Central memory CD8-positive, alpha-beta T cell (primary cell): ENCODE data around the gene ITGA8.
"Not testable (repeated sequence)": the region's sequence is repeated elsewhere in the genome, so short reads cannot be mapped to it uniquely, and the experiment has no call there.

ENCODE experiments used
- ATAC-seq: fragments of 150-1000 bp; cut with Tn5 transposase; replicated peaks from 2 replicates; pipeline ENCODE4 v1.10.0; 2022; ENCODE audit warnings: mild to moderate bottlenecking, moderate FRiP score, moderate number of reproducible peaks; ENCODE audit not compliant: poor library complexity, severe bottlenecking; ENCODE audit errors: extremely low read depth
- DNase-seq, 2 donors: peaks; one replicate each; pipeline ENCODE4 v3.0.0; 2021; ENCODE audit warnings: low spot score in 2 of 2
- H3K27ac Mint-ChIP-seq: one replicate; pipeline ENCODE4 v1.8.0; 2022; ENCODE audit warnings: low read depth, mild to moderate bottlenecking, moderate library complexity, mixed read lengths
- H3K27me3 Mint-ChIP-seq: one replicate; pipeline ENCODE4 v1.8.0; 2022; ENCODE audit warnings: mixed read lengths
- H3K36me3 Mint-ChIP-seq: one replicate; pipeline ENCODE4 v1.8.0; 2022; ENCODE audit warnings: mild to moderate bottlenecking, moderate library complexity, mixed read lengths; ENCODE audit not compliant: insufficient read depth
- H3K4me1 Mint-ChIP-seq: one replicate; pipeline ENCODE4 v1.8.0; 2022; ENCODE audit warnings: mixed read lengths
- H3K4me3 Mint-ChIP-seq: one replicate; pipeline ENCODE4 v1.8.0; 2022; ENCODE audit warnings: mild to moderate bottlenecking, moderate library complexity, mixed read lengths
- H3K9me3 Mint-ChIP-seq: one replicate; pipeline ENCODE4 v1.8.0; 2022; ENCODE audit warnings: mixed read lengths

ITGA8 gene

GRCh38 chr10:15652757-15653156 lies 67.0 kb downstream of the ITGA8 start:
- DNase-seq (no peak), ATAC-seq (no peak)
- no peaks in the 10 kb centered on the region for H3K27me3 Mint-ChIP-seq
- no peaks in the 10 kb centered on the region for H3K9me3 Mint-ChIP-seq
- H3K27ac Mint-ChIP-seq, result no peak overlapping the region
- no peak overlapping the region for H3K4me3 Mint-ChIP-seq
- no peaks in the 10 kb centered on the region for H3K36me3 Mint-ChIP-seq
- H3K4me1 Mint-ChIP-seq, result no peaks in the 10 kb centered on the region

GRCh38 chr10:15652117-15652516 lies 67.6 kb downstream of the ITGA8 start:
- Mint-ChIP-seq H3K9me3 (no peaks in the 10 kb centered on the region), H3K27ac (no peak overlapping the region), H3K27me3 (no peaks in the 10 kb centered on the region), H3K36me3 (no peaks in the 10 kb centered on the region), H3K4me1 (no peaks in the 10 kb centered on the region), H3K4me3 (no peak overlapping the region)
- DNase-seq, result no peak
- ATAC-seq, result no peak

- H3K4me1 Mint-ChIP-seq, result no peaks in the 10 kb centered on the region
- no peak for ATAC-seq
- H3K4me3 Mint-ChIP-seq, result no peak overlapping the region
Observed at GRCh38 chr10:15651175-15651574, 68.5 kb downstream of the ITGA8 start.

GRCh38 chr10:15642095-15642494 lies 77.6 kb downstream of the ITGA8 start:
- Mint-ChIP-seq H3K4me1 (no peaks in the 10 kb centered on the region), H3K4me3 (no peak overlapping the region), H3K27me3 (peaks cover 9% of the 10 kb centered on the region), H3K27ac (no peak overlapping the region), H3K36me3 (no peaks in the 10 kb centered on the region), H3K9me3 (no peaks in the 10 kb centered on the region)
- ATAC-seq (no peak), DNase-seq (no peak)

More at GRCh38 chr10:15651175-15651574, 68.5 kb downstream of the ITGA8 start:
- no peaks in the 10 kb centered on the region for H3K9me3 Mint-ChIP-seq
- H3K36me3 Mint-ChIP-seq, result no peaks in the 10 kb centered on the region
- DNase-seq, result no peak
- no peaks in the 10 kb centered on the region for H3K27me3 Mint-ChIP-seq
- no peak overlapping the region for H3K27ac Mint-ChIP-seq

GRCh38 chr10:15640536-15641085 lies 79.1 kb downstream of the ITGA8 start:
- no peak overlapping the region for H3K4me3 Mint-ChIP-seq
- H3K36me3 Mint-ChIP-seq, result no peaks in the 10 kb centered on the region
- H3K9me3 Mint-ChIP-seq, result no peaks in the 10 kb centered on the region
- no peaks in the 10 kb centered on the region for H3K4me1 Mint-ChIP-seq
- DNase-seq, result no peak
- peaks cover 9% of the 10 kb centered on the region for H3K27me3 Mint-ChIP-seq
- no peak for ATAC-seq
- no peak overlapping the region for H3K27ac Mint-ChIP-seq

GRCh38 chr10:15636446-15636845 lies 83.3 kb downstream of the ITGA8 start:
- Mint-ChIP-seq H3K9me3 (no peaks in the 10 kb centered on the region), H3K36me3 (no peaks in the 10 kb centered on the region), H3K4me3 (no peak overlapping the region), H3K4me1 (no peaks in the 10 kb centered on the region), H3K27ac (no peak overlapping the region), H3K27me3 (peaks cover 9% of the 10 kb centered on the region)
- no peak for ATAC-seq
- no peak for DNase-seq

GRCh38 chr10:15632456-15633091 lies 87.1 kb downstream of the ITGA8 start:
- peaks cover 13% of the 10 kb centered on the region for H3K27me3 Mint-ChIP-seq
- H3K36me3 Mint-ChIP-seq, result no peaks in the 10 kb centered on the region
- ATAC-seq (no peak), DNase-seq (no peak)
- no peaks in the 10 kb centered on the region for H3K4me1 Mint-ChIP-seq
- no peak overlapping the region for H3K4me3 Mint-ChIP-seq
- no peak overlapping the region for H3K27ac Mint-ChIP-seq
- H3K9me3 Mint-ChIP-seq, result no peaks in the 10 kb centered on the region

GRCh38 chr10:15631205-15631604 lies 88.5 kb downstream of the ITGA8 start:
- not testable (repeated sequence) for ATAC-seq, H3K9me3 Mint-ChIP-seq, DNase-seq, H3K36me3 Mint-ChIP-seq, H3K4me3 Mint-ChIP-seq, H3K27ac Mint-ChIP-seq, H3K4me1 Mint-ChIP-seq
- H3K27me3 Mint-ChIP-seq, result peaks cover 13% of the 10 kb centered on the region

- Mint-ChIP-seq H3K4me1 (no peaks in the 10 kb centered on the region), H3K4me3 (no peak overlapping the region), H3K27me3 (peaks cover 13% of the 10 kb centered on the region), H3K9me3 (no peaks in the 10 kb centered on the region), H3K27ac (no peak overlapping the region), H3K36me3 (no peaks in the 10 kb centered on the region)
- ATAC-seq (no peak), DNase-seq (no peak)
Observed at GRCh38 chr10:15630353-15630752, 89.4 kb downstream of the ITGA8 start.

- Mint-ChIP-seq H3K36me3 (no peaks in the 10 kb centered on the region), H3K27ac (no peak overlapping the region), H3K4me1 (no peaks in the 10 kb centered on the region), H3K27me3 (peaks cover 23% of the 10 kb centered on the region), H3K4me3 (no peak overlapping the region), H3K9me3 (no peaks in the 10 kb centered on the region)
- ATAC-seq (no peak), DNase-seq (no peak)
Observed at GRCh38 chr10:15627617-15628196, 92.0 kb downstream of the ITGA8 start.

- no peaks in the 10 kb centered on the region for H3K36me3 Mint-ChIP-seq
- no peak overlapping the region for H3K27ac Mint-ChIP-seq
- H3K4me1 Mint-ChIP-seq, result no peaks in the 10 kb centered on the region
Observed at GRCh38 chr10:15626937-15627336, 92.8 kb downstream of the ITGA8 start.

GRCh38 chr10:15625261-15625660 lies 94.5 kb downstream of the ITGA8 start:
- DNase-seq, result no peak
- no peak for ATAC-seq
- H3K4me1 Mint-ChIP-seq, result no peaks in the 10 kb centered on the region
- H3K9me3 Mint-ChIP-seq, result no peaks in the 10 kb centered on the region
- no peak overlapping the region for H3K4me3 Mint-ChIP-seq
- H3K36me3 Mint-ChIP-seq, result no peaks in the 10 kb centered on the region
- no peak overlapping the region for H3K27ac Mint-ChIP-seq
- H3K27me3 Mint-ChIP-seq, result peaks cover 21% of the 10 kb centered on the region

More at GRCh38 chr10:15626937-15627336, 92.8 kb downstream of the ITGA8 start:
- Mint-ChIP-seq H3K27me3 (peaks cover 23% of the 10 kb centered on the region), H3K9me3 (no peaks in the 10 kb centered on the region), H3K4me3 (no peak overlapping the region)
- no peak for DNase-seq
- no peak for ATAC-seq
